Ascending aorta (tissue), 2 donors: ENCODE results near the gene UMAD1. TPM values are rescaled to one million over a fixed set of nuclear protein-coding genes. Genes with fewer than 3 reads are reported as not detected.

Experiments
- DNase-seq, 2 donors: peaks; one replicate each; pipeline ENCODE4 v3.0.0-alpha.2; 2019; ENCODE audit warnings: low spot score in 2 of 2
- H3K27ac ChIP-seq, 2 donors: fragments of 200-600 bp; sonication (generic); one replicate each; pipeline ENCODE4 v1.5.1; 2016 to 2017; ENCODE audit warnings: mild to moderate bottlenecking in 1 of 2
- H3K27me3 ChIP-seq: fragments of 200-600 bp; sonication (generic); one replicate; pipeline ENCODE4 v1.5.1; 2017
- H3K36me3 ChIP-seq, 2 donors: fragments of 200-600 bp; sonication (generic); one replicate each; pipeline ENCODE4 v1.5.1; 2016
- H3K4me1 ChIP-seq, 2 donors: fragments of 200-600 bp; sonication (generic); one replicate each; pipeline ENCODE4 v1.5.1; 2016 to 2017; ENCODE audit warnings: mild to moderate bottlenecking in 1 of 2
- H3K4me3 ChIP-seq, 2 donors: fragments of 200-600 bp; sonication (generic); one replicate each; pipeline ENCODE4 v1.5.1; 2016 to 2017; ENCODE audit warnings: mild to moderate bottlenecking in 1 of 2
- H3K9me3 ChIP-seq, 2 donors: fragments of 200-600 bp; sonication (generic); one replicate each; pipeline ENCODE4 v1.5.1; 2016
- CTCF ChIP-seq, 3 experiments: fragments of 200-600 bp in 2 of 3; fragments of 450-650 bp in 1 of 3; sonication (generic) in 2 of 3; IDR thresholded peaks; one replicate each; pipeline ENCODE4 v1.5.1; 2016 to 2019; ENCODE audit warnings: antibody characterized with exemption in 3 of 3, mild to moderate bottlenecking in 1 of 3, moderate library complexity in 1 of 3
- intact Hi-C: fragments of 100-400 bp; cut with DNase I; formaldehyde crosslinking; loops from one replicate; pipeline ENCODE4 v1.15.1; 2023
- total RNA-seq: library from RNA; depleted of rRNA; stranded (reverse); fragments of >200 nt; gene quantifications from one replicate; pipeline ENCODE4 v1.1.0, GENCODE V29; 2016

Gene UMAD1
- total RNA-seq, 1 donor from 2014 or later, result 17.7 TPM

DNA sequence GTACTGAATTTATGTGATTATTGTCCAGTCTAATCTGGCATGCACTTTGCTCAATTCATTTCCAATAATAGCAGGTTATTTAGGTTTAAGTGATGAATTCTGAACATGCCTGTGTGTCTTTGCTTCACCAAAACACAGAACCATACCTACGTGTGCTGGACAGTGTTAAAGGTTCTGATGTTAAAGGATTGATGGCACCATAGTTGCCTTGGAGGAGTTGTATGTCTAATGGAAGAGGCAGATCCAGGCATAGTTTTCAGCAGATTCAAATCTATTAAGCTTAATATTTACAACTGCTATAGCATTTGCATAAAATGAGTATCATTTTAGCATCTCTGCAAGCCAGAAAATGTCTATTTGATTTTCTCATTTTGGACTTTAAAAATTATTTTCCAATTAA, 28.0 kb upstream of the UMAD1 start:
- no peak for TF ChIP-seq CTCF (IDR thresholded peaks at IDR 0.05)
- Histone ChIP-seq H3K4me3 (no peak overlapping the region), H3K27me3 (no peaks in the 10 kb centered on the region), H3K4me1 (no peaks in the 10 kb centered on the region), H3K36me3 (peaks cover 4% of the 10 kb centered on the region in 2 donors), H3K27ac (no peak overlapping the region), H3K9me3 (no peaks in the 10 kb centered on the region)
- no peak for DNase-seq
- intact Hi-C loops, result no loop called here

GRCh38 chr7:7613210-7613609, 27.3 kb upstream of the UMAD1 start:
- H3K4me3 ChIP-seq, result no peak overlapping the region
- no peaks in the 10 kb centered on the region for H3K27me3 ChIP-seq
- TF ChIP-seq CTCF (IDR thresholded peaks at IDR 0.05), result no peak
- no peak overlapping the region for H3K27ac ChIP-seq
- H3K9me3 ChIP-seq, result no peaks in the 10 kb centered on the region
- intact Hi-C loops, result no loop called here
- DNase-seq, result no peak
- no peaks in the 10 kb centered on the region for H3K4me1 ChIP-seq
- no peaks in the 10 kb centered on the region for H3K36me3 ChIP-seq

DNA sequence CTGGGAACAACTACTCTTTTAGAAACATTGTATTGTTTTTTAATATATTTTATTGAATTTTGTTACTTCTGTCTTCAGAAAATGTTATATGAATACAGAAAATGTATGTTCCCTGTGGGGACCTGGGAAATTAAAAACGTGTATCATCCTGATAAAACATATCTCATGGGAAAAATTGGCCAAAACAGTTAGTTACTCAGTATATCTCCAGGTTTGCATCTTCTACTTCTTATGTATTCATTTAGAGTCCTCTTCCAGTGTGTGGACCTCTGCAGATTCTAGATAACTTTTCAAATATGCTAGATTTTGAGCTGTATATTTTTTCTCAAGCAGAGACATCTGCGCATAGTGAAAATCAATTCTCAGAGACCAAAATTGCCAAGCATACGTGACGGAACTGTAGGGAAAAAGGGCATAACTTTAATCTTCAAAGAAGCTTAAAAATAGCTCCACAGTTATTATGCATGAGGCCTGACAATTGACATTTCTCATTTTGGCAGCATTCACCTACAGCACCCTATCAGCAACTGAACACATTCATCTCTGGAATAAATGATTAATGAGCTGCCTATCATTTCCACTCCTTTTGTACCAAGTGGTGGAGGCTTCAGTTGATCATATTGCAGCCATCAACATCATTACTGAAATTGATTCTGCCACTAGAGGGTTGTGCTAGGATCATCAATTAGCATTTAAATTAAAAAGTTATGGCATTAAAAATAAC, 26.4 kb upstream of the UMAD1 start:
- DNase-seq, result no peak
- intact Hi-C loops, result no loop called here
- no peak for TF ChIP-seq CTCF (IDR thresholded peaks at IDR 0.05)
- Histone ChIP-seq H3K4me3 (no peak overlapping the region), H3K36me3 (no peaks in the 10 kb centered on the region), H3K27me3 (no peaks in the 10 kb centered on the region), H3K27ac (no peak overlapping the region), H3K4me1 (no peaks in the 10 kb centered on the region), H3K9me3 (no peaks in the 10 kb centered on the region)

- DNase-seq, result no peak
- no peak overlapping the region for H3K27ac ChIP-seq
- no peak overlapping the region for H3K4me3 ChIP-seq
- intact Hi-C loops, result no loop called here
- TF ChIP-seq CTCF (IDR thresholded peaks at IDR 0.05), result no peak
- H3K4me1 ChIP-seq, result no peaks in the 10 kb centered on the region
- H3K36me3 ChIP-seq, result no peaks in the 10 kb centered on the region
- H3K9me3 ChIP-seq, result no peaks in the 10 kb centered on the region
- no peaks in the 10 kb centered on the region for H3K27me3 ChIP-seq
Observed at GRCh38 chr7:7617550-7617949, 23.0 kb upstream of the UMAD1 start.

DNA sequence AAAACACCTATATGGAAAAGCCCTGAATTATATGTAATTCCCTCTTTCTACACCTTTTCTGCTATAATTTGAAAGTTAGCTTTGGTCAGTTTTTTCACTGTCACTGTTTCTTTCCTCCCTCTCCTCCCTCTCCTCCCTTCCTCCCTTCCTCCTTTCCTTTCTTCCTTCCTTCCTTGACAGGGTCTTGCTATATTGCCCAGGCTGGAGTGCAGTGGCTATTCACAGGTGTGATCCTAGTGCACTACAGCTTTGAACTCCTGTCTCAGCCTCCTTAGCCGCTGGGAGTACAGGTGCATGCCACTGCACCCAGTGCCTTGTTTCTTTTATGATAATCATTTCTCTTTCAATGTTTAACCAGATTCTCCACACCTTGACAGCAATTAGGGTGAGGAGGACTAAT, 22.1 kb upstream of the UMAD1 start:
- Histone ChIP-seq H3K27ac (no peak overlapping the region), H3K4me3 (no peak overlapping the region), H3K36me3 (no peaks in the 10 kb centered on the region), H3K27me3 (no peaks in the 10 kb centered on the region), H3K9me3 (no peaks in the 10 kb centered on the region), H3K4me1 (no peaks in the 10 kb centered on the region)
- TF ChIP-seq CTCF (IDR thresholded peaks at IDR 0.05), result no peak
- intact Hi-C loops, result no loop called here
- no peak for DNase-seq

- no peak for DNase-seq
- Histone ChIP-seq H3K36me3 (no peaks in the 10 kb centered on the region), H3K27me3 (no peaks in the 10 kb centered on the region), H3K4me1 (no peaks in the 10 kb centered on the region), H3K27ac (no peak overlapping the region), H3K9me3 (no peaks in the 10 kb centered on the region), H3K4me3 (no peak overlapping the region)
- TF ChIP-seq CTCF (IDR thresholded peaks at IDR 0.05), result no peak
- intact Hi-C loops, result no loop called here
Observed at GRCh38 chr7:7620236-7620635, 20.3 kb upstream of the UMAD1 start.
